Mesenteric fat pad (tissue), 1 donor: ENCODE results near the gene FAM120A. TPM values are rescaled to one million over a fixed set of nuclear protein-coding genes. Genes with fewer than 3 reads are reported as not detected.
A peak's percentile ranks its signal among the peaks of the same experiment; 100 is the strongest.

Source experiments
- DNase-seq: peaks from one replicate; pipeline ENCODE4 v3.0.0-alpha.2; 2020; ENCODE audit warnings: low spot score
- microRNA-seq: library from miRNA; unstranded; fragments of <30 nt; microRNA quantifications from one replicate; pipeline ENCODE4 v1.2.0, GENCODE V29; 2020; ENCODE audit warnings: borderline number of aligned reads
- total RNA-seq: library from RNA; stranded (reverse); fragmentation: NEBNext Ultra II Directional; extraction: Animal tissue kit (Norgen Biotek cat#: 25700); gene quantifications from one replicate; pipeline ENCODE4 v1.2.1, GENCODE V29; 2021
- donor health status: DM: yes; HTN: yes; CAD: no.

The FAM120A gene
- total RNA-seq, 1 donor from 2014 or later: 98.0 TPM

DNA sequence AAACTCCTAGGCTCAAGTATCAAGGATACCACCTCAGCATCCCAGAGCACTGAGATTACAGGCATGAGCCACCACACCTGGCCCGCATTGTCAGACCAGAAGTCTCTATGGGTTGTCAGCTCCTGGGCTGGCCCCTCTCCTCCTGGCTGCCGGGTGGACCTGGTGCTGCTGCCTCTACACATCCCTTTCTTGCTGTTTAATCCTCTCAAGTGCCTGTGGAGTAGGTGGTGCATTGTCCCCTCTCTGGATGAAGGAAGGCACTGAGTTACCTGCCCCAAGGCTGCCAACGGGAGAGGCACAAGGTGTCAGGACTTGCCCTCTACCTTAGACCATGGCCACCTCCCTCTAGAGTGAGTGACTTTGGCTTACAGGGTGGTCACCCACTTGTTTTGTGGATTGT is 162.3 kb downstream of the FAM120A start:
- DNase-seq: peak; percentile 69

DNA sequence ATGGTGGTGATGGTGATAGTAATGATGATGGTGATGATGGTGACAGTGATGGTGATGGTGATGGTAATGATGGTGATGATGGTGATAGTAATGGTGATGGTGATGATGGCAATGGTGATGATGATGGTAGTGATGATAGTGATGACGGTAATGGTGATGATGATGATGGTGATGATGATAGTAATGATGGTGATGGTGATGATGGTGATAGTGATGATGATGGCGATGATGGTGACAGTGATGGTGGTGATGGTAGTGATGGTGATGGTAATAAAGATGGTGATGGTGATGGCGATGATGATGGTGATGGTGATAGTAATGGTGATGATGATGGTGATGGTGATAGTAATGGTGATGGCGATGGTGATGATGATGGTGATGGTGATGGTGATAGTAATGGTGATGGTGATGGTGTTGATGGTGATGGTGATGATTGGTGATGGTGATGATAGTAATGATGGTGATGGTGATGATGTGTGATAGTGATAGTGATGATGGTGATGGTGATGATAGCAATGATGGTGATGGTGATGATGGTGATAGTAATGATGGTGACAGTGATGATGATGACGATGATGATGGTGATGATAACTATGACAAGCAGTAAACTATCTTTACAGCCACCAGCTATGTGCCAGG is 163.5 kb downstream of the FAM120A start:
- DNase-seq: no peak

Small RNAs within 50 kb of the gene (microRNA-seq; reads per million reads assigned to microRNA genes)
- gene MIR548AU: not detected

Other genes with a start within 250 kb of the FAM120A start
- gene FAM120AOS, start 1.9 kb downstream of the FAM120A start, total RNA-seq: 43.9 TPM
- 23.0 TPM for gene PHF2, start 124.9 kb downstream of the FAM120A start, total RNA-seq